ENCODE measurements around the gene HLA-DOA. TPM values are rescaled to one million over a fixed set of nuclear protein-coding genes. Genes with fewer than 3 reads are reported as not detected.

HLA-DOA gene
- total RNA-seq, 4 donors from 2014 or later = 2.0 to 85.9 (median 20.3) TPM

DNA sequence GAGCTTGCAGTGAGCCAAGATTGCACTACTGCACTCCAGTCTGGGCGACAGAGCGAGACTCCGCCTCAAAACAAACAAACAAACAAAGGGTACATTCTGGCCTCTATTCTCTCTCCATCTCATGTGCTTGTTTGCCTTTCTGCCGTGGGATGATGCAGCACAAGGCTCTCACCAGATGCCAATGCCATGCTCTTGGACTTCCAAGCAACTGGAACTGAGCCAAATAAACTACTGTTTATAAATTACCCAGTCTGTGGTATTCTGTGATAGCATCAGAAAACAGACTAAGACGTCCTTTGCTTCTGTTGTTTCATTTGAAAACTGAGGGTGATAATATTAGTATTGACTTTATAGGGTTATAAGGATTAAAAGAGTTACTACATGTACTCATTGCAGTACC is 44.6 kb downstream of the HLA-DOA start:
- intact Hi-C loops (cut with DNase I) = no loop called here
- no peak overlapping the region for H3K4me3 ChIP-seq (replicated peaks in 1 of 3)
- TF ChIP-seq POLR2A (IDR thresholded peaks at IDR 0.05) = no peak
- TF ChIP-seq, protein P1, sequence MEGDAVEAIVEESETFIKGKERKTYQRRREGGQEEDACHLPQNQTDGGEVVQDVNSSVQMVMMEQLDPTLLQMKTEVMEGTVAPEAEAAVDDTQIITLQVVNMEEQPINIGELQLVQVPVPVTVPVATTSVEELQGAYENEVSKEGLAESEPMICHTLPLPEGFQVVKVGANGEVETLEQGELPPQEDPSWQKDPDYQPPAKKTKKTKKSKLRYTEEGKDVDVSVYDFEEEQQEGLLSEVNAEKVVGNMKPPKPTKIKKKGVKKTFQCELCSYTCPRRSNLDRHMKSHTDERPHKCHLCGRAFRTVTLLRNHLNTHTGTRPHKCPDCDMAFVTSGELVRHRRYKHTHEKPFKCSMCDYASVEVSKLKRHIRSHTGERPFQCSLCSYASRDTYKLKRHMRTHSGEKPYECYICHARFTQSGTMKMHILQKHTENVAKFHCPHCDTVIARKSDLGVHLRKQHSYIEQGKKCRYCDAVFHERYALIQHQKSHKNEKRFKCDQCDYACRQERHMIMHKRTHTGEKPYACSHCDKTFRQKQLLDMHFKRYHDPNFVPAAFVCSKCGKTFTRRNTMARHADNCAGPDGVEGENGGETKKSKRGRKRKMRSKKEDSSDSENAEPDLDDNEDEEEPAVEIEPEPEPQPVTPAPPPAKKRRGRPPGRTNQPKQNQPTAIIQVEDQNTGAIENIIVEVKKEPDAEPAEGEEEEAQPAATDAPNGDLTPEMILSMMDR (IDR thresholded peaks at IDR 0.05) = no peak
- H3K4me1 ChIP-seq = peaks cover 10 to 21% of the 10 kb centered on the region in 2 donors
- H3K9me3 ChIP-seq = no peaks in the 10 kb centered on the region
- 84 to 92% methylated on average over 5 of the region's 5 CpGs for WGBS, 2 donors
- no peak overlapping the region for H3K27ac ChIP-seq
- H3K36me3 ChIP-seq = no peaks in the 10 kb centered on the region
- no peak for DNase-seq
- H3K27me3 ChIP-seq = no peaks in the 10 kb centered on the region

DNA sequence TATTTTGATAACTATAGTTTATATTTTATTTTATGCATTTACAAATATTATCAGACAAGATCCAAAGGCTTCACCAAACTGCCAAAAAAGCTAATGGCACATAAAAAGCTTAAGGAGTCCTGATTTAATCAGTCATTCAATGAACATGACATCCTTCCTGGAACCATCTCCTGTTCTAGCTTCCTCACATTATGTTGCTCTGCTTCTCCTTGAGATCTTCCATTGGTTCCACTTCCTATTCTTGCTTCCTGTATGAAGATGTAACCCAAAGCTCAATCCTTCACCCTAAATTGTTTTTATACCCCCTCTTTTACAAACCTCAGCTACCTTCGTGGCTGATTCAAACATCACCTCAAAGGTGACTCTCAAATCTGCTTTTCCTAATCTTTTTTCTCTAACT is 45.5 kb downstream of the HLA-DOA start:
- Histone ChIP-seq H3K36me3 (no peaks in the 10 kb centered on the region), H3K9me3 (no peaks in the 10 kb centered on the region), H3K27ac (no peak overlapping the region), H3K27me3 (no peaks in the 10 kb centered on the region), H3K4me3 (replicated peaks in 1 of 3) (no peak overlapping the region), H3K4me1 (peaks cover 10 to 21% of the 10 kb centered on the region in 2 donors)
- no peak for DNase-seq
- 49 to 55% methylated on average over 1 of the region's 1 CpG for WGBS, 2 donors
- TF ChIP-seq, protein P1 (IDR thresholded peaks at IDR 0.05) = no peak
- no peak for TF ChIP-seq POLR2A (IDR thresholded peaks at IDR 0.05)
- intact Hi-C loops (cut with DNase I) = no loop called here

DNA sequence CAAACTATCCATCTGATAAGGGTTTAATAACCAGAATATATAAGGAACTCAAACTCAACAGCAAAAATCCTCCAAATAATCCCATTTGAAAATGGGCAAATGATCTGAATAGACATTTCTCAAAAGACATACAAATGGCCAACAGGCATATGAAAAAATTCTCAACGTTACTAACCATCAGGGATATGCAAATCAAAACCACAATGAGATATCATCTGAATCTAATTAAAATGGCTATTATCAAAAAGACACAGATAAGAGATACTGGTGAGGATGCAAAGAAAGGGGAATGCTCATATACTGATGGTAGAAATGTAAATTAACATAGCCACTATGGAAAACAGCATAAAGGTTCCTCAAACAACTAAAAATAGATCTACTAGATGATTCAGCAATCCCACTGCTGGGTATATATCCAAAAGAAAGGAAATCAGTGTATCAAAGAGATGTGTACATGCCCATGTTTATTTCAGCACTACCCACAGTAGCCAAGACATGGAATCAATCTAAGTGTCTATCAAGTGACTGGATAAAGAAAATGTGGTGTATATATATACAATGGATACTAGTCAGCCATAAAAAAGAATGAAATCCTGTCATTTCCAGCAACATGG is 47.1 kb downstream of the HLA-DOA start:
- TF ChIP-seq, protein P1 (IDR thresholded peaks at IDR 0.05) = no peak
- TF ChIP-seq POLR2A (IDR thresholded peaks at IDR 0.05) = no peak
- 70 to 92% methylated on average over 1 of the region's 1 CpG for WGBS, 2 donors

GRCh38 chr6:32960563-32960962 is 48.8 kb downstream of the HLA-DOA start:
- no peaks in the 10 kb centered on the region for H3K27me3 ChIP-seq
- H3K4me1 ChIP-seq = peaks cover 0 to 5% of the 10 kb centered on the region in 2 donors
- DNase-seq = no peak
- H3K36me3 ChIP-seq = no peaks in the 10 kb centered on the region
- no peaks in the 10 kb centered on the region for H3K9me3 ChIP-seq
- 95 to 97% methylated on average over 5 of the region's 5 CpGs for WGBS, 2 donors
- TF ChIP-seq POLR2A (IDR thresholded peaks at IDR 0.05) = no peak
- TF ChIP-seq, protein P1 (IDR thresholded peaks at IDR 0.05) = no peak
- no peak overlapping the region for H3K27ac ChIP-seq
- H3K4me3 ChIP-seq (replicated peaks in 1 of 3) = no peak overlapping the region
- intact Hi-C loops (cut with DNase I) = no loop called here

More for the DNA sequence above, 47.1 kb downstream of the HLA-DOA start:
- Histone ChIP-seq H3K4me1 (peaks cover 9 to 20% of the 10 kb centered on the region in 2 donors), H3K9me3 (no peaks in the 10 kb centered on the region), H3K36me3 (no peaks in the 10 kb centered on the region), H3K4me3 (replicated peaks in 1 of 3) (no peak overlapping the region), H3K27me3 (no peaks in the 10 kb centered on the region), H3K27ac (no peak overlapping the region)
- no peak for DNase-seq
- intact Hi-C loops (cut with DNase I) = no loop called here

GRCh38 chr6:32956176-32956575 is 53.2 kb downstream of the HLA-DOA start:
- intact Hi-C loops (cut with DNase I) = no loop called here
- no peak for DNase-seq
- Histone ChIP-seq H3K27ac (no peak overlapping the region), H3K27me3 (no peaks in the 10 kb centered on the region), H3K36me3 (no peaks in the 10 kb centered on the region), H3K4me3 (replicated peaks in 1 of 3) (no peak overlapping the region), H3K9me3 (no peaks in the 10 kb centered on the region), H3K4me1 (peaks cover 3 to 9% of the 10 kb centered on the region in 2 donors)
- TF ChIP-seq, protein P1 (IDR thresholded peaks at IDR 0.05) = no peak
- no peak for TF ChIP-seq POLR2A (IDR thresholded peaks at IDR 0.05)
- 85 to 88% methylated on average over 2 of the region's 2 CpGs for WGBS, 2 donors

Data from thyroid gland (tissue), 4 donors.